ENCODE data around the gene KCMF1.

The KCMF1 gene

DNA sequence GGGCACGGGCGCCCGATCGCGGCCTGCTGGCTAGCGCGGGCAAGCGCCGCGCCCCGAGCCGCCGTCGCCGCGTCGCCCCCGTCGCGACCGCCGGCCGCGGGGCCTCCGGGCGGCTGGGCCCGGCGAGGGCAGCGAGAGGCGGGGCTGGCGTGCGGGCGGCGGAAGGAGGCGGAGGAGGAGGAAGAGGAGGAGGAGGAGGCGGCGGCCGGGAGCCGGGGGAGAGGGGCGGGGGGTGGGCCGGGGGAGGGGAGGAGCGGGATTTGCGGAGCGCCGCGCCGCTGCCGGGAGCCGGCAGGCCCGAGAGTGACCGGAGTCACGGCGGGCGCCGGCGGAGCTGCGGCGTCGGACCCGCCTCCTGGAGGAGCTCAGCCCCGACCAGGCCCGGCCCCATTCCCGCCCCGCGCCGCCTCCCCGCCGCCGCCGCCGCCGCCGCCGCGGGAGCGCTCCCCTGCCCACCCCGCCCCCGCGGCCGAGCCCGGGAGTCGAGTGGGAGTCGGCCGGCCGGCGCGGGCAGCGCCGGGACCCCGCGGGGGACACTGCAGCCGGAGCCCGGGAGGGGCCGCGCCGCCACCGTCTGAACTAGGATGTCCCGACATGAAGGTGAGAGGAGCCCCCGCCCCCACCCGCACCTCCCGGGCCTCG, at the start of gene KCMF1:
Gene KCMF1, plus strand, starts transcription at position 294 of the 642 bp plus-strand sequence. Its CDS starts 291 bp downstream, at position 585.
- DNase-seq: peak; percentile 64

DNA sequence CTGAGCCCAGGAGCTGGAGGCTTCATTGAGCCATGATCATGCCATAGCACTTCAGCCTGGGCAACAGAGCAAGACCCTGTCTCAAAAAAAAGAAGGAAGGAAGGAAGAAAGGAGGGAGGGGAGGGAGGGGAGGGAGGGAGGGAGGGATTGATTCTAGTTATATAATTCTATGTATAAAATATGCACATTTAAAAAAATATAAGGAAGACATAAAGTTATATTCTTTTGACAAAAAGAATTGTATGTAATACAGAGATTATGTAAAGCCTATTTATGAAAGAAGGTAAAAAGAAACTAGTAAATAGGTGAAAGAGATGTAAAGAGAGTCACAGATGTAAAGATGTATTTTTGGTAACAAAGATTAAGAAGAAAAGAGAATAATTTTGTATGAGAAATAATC, 48.0 kb upstream of the KCMF1 start:
- DNase-seq: no peak

DNA sequence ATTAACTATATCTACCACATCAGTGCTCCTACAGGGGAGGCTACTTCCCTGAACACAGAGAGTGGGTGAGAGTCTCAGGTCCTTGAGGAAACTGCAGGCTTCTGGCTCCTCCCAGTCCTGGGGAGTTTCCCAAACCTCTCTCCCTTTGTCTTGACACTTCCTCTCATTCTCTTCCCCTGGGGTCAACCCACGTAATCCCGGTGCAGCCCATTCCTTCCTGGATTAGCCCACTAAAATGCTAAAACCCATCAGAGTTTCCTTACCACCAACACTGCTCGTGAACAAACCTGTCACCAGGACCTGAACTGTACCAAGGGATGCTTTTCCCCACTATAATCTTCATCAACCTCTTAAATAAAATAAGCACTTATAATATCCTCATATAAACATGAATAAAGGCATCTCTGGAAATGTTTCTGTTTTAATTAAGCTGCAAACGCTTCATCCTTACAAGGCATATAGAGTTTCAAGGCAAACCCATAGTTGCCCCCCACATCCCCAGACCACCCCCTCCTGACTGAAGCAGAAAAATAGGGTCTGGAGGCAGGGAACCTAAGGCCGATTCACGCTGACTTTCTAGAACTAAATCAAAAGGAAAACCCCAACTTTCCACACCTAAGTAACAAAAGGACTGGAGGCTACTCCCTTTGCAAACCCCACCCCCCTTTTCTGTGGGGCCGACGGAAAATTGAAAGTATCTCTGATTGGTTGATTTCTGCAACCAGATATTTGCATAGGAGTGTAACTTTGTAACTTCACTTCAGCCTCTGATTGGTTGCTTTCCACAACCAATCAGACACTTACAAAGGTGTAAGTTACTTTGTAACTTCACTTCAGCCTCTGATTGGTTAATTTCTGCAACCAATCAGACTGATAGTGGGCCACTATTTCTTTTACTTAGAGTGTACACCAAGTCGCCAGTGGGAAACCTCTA, 46.5 kb upstream of the KCMF1 start:
- peak; percentile 79 for DNase-seq

- no peak for DNase-seq
Measured at GRCh38 chr2:84925336-84925723, 45.6 kb upstream of the KCMF1 start.

GRCh38 chr2:84925724-84926376, 45.1 kb upstream of the KCMF1 start:
- DNase-seq: peak; percentile 99

DNA sequence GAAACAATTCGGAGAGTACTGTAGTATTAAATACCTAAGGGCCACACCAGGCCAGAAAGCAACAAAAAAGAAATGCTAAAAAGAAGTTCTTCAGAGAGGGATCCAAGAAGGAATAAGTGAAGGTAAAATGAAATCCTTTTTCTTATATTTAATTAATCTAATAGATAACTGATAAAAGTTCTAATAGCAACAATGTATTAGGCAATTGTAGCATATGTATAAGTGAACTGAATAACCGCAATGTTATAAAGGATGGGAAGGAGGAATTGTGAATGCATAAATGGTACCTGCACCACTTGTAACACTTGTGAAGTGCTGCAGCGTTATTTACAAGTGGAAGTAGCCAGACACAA, 43.7 kb upstream of the KCMF1 start:
- DNase-seq: no peak

DNA sequence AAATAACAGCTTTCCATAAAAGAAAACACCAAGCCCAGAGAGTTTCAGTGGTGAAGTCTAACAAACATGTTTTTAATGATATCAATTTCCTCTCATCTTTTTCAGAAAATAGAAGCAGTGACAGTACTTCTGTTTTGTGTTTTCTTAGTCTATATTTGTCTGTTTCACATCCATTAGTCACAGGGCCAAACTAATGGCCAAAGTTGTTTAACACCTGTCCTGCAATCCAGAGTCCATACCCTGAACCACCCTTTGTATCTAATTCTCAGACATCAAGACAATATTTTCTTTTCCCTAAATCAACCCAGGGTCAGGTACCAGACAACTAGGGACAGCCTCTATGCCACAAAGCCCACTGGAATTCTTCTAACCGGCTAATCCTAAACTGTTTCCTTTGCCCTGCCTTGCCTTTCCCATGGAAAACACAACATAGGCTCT, 39.6 kb upstream of the KCMF1 start:
- DNase-seq: no peak

DNA sequence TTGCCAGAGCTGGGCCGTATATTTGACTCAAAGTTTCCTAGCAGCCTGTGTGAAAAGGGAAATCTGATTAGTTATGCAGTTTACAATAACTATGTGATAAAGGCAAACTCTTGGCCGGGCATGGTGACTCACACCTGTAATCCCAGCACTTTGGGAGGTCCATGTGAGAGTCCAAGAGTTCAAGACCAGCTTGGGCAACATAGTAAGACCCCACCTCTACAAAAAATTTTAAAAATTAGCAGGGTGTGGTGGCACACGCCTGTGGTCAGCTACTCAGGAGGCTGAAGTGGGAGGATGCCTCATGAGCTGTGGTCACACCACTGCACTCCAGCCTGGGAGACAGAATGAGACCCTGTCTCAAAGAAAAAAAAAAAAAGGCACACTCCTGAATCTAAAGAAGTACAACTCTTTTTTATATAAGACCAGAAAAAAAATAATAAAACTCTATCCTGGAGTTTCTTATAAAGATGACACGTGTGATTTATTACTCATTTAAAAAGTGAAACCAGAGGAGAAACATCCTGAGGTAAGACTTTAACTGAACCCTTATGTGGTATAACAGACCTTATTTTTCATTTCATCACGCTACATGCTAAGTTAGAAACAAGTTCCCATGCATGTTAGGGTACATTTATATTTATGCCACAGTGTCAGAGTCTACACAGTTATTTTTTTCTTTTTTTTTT, 32.6 kb upstream of the KCMF1 start:
- DNase-seq: peak; percentile 71

DNA sequence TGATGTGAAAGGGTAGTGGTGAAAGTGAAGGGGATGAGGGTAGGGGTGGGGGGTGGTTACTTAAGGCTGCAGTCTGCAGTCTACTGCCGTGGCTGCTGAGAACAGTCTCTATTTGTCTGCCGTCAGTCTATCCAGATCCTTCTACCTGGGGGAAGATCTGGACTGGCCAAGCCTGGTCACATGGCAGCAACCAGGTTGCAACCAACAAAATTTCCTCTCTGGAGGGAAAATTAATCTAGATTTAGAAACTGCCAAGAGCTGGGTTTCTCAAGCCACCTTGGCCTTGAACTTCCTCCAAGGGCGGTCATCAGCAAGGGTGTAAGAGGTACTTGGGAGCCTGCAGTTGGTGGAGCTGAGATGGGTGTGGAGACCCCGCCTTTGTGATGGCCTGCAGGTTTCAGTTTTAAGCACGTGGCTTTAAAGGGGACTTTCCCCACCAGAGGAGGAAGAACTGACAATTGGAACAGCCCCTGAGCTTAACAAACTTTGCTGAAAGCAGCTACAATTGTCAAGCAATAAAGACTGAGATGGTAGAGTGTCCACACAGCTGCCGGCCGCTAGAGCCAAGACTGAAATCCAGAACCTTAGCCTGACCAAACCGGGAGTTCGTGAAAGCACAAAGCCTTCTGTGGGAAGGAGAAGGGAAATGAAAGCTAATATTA, 31.4 kb upstream of the KCMF1 start:
- peak; percentile 79 for DNase-seq

GRCh38 chr2:84940088-84940470, 30.9 kb upstream of the KCMF1 start:
- DNase-seq: no peak

DNA sequence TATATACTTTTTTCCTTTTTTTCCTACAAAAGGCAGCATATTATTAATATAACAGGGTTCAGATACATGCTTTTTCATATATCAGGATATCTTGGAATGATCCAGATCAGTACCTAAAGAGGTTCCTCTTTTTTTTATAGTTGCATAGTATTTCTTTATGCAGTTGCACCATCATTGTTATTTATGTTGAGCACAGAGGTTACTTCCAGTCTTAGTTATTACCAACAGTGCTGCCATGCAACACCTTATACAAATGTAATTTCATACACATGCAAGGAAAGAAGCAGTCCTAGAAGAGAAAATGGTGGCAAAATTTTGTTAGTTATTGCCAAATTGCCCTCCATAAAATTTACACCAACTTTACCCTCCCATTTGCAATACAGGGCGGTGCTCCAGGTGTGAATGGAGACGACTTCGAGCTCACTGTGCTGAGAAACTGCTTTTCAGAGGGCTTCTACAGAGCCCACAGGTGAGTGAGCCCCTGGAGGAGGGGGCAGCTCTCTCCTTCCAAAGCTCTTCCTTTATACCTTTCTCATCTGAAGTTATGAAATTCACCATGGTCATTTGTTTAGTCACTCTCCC, 30.0 kb upstream of the KCMF1 start:
- DNase-seq: no peak

DNA sequence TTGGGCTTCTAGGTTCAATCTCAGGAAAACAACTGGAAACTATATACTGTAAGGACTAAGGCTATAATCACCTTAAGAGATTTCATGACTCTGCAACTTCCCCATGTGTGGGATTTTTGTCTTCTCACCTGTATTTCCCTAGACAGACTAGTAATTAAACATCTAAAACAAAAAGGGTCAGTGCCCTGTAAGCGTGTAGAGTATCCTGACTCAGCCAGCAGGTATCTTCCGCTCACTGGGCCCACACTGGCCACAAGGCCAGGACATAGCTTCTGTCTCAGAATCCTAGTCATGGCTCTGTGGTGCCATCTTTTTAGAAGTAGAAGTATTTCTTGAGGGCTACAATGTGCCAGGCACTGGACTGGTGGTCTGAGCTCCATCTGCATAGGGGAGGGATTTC, 28.8 kb upstream of the KCMF1 start:
- no peak for DNase-seq

- no peak for DNase-seq
Measured at GRCh38 chr2:84942964-84943421, 28.0 kb upstream of the KCMF1 start.

- no peak for DNase-seq
Measured at GRCh38 chr2:84944295-84944909, 26.6 kb upstream of the KCMF1 start.

GRCh38 chr2:84945838-84946203, 25.1 kb upstream of the KCMF1 start:
- peak; percentile 39 for DNase-seq

- peak; percentile 87 for DNase-seq
Measured at GRCh38 chr2:84946204-84947009, 24.6 kb upstream of the KCMF1 start.

GRCh38 chr2:84947010-84947593, 23.9 kb upstream of the KCMF1 start:
- DNase-seq: no peak

DNA sequence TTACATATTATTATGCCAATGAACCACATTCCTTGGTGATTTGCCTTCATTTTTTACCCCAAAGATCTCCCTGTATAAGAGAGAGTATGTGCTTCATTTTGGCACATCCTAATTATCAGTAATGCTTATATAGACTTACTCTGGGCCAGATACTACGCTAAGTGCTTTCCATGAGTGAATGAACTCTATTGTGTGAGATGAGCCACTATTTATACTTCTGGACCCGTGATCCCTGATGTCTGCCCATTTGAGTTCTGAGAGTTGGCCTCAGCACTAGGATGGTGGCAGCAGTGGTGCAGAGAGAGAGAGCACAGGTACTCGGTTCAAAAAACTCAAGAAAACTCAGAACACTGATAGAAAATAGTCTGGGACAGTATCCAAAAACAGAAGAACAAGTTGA, 17.4 kb upstream of the KCMF1 start:
- no peak for DNase-seq

DNA sequence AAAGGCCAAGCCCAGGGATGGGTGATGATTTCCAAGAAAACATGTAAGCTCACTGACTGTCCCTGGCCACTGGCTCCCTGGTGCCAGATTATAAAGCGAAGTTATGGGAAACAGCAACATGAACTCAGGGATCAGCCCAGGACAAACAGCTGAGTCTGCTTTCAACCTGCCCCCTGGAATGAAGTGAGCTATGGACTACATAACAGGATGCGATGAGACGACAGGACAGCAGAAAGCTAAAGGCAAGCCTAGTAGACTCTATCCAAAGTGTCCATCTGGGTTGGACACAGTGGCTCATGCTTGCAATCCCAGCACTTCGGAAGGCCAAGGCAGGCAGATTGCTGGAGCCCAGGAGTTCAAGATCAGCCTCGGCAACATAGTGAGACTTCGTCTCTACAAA, 16.6 kb upstream of the KCMF1 start:
- no peak for DNase-seq

Measured in stimulated activated CD4-positive, alpha-beta T cell treated with anti-CD3 and anti-CD28 coated beads, Interleukin-1b, Interleukin-23, amount 100 ng/mL, for 48 hours (primary cell).